GM21447 (cell line): ENCODE data around the gene SIK3.
A peak's percentile ranks its signal among the peaks of the same experiment; 100 is the strongest.

Experiments used
- ATAC-seq: cut with Tn5 transposase; IDR thresholded peaks from one replicate; pipeline ENCODE4 v1.9.1; 2021; ENCODE audit not compliant: unreplicated experiment

The SIK3 gene

DNA sequence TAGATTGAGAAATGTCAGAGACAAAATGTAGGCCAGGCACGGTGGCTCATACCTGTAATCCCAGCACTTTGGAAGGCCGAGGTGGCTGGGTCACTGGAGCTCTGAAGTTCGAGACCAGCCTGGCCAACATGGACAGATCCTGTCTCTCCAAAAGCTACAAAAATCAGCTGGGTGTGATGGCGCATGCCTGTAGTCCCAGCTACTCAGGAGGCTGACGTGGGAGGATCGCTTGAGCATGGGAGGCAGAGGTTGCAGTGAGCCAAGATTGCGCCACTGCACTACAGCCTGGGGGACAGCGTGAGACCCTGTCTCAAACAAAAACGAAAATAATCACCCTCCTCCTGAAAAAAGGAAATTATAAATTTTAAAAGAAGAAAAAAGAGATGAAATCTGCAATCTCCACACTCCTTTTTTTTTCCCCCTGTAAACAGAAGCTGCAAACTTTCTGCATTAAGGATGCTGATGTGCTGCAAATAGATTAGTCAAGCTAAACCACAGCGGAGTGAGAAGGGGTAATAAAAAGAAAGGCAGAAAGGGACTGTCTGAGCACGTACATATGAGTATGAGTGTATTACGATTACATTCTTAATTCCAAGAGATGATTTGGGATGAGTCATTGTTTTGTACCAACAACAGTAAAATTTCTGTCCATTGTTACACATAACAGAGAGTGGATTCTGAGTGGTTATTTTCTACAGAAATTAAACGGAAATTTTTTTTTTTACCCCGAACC lies 87.3 kb downstream of the SIK3 start:
- no peak for ATAC-seq

DNA sequence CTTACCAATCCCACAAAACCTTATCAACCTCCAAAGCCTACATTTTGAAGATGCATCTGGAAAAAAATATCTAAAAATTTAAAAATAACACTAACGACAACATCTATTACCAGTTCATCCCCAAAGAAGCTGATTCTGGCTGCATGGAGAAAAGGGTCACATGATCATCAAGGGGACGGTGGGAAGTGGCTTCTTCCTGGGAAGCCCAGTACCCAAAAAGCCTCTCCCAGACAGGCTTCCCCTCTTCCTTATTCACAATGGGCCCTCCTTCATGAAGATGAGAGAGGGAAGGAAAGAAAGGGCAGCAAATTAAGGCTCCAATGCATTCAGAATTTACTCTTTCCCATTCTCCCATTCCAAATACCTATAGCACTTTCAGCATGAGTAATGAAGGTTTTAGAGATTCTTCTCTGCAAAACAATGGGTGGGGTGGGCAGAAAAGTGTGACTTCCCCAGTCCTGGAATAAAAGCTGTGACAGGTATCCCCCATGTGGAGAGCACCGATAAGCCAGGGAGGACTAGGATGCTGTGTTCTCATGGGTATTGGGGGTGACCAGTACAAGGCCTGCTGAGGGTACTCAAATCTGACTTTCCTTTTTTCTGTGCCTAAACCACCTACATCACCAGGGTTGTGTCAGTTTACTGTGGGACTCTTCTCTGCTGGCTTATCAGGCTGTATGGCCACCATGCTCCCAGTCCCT lies 88.2 kb downstream of the SIK3 start:
- no peak for ATAC-seq

GRCh38 chr11:117005758-117006157 lies 92.5 kb downstream of the SIK3 start:
- no peak for ATAC-seq

GRCh38 chr11:117002639-117003299 lies 95.5 kb downstream of the SIK3 start:
- no peak for ATAC-seq

DNA sequence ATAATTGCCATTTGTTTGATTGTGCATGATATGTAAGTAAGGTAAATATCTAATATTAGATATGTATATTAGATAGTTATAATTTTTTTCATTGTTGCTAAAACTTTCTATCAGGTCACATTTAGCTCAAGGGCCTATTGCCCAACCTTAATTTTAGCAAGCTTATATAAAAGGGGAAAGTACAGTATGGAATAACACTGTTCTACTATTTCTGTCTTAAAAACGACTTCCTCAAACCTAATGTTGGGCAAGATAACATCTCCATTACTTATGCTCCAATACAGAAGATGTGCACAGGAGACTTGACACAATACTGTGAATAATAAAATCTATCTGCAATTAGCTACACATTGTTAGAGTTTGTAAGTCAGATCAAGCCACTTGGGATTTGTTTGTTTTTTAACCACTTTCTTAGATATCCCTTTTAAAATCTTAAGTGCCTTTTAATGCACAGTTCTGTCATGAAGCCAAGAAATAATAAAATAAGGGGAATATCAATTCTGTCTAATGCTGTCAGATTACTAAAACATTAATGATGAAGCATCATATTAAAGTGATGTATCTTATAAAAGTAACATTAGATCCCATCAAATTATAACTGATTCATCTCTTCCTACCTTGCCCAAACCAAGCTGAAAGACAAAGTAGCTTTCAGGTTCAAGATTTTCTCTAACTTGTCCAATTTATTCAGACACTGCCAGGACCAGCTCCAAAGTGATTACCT lies 98.1 kb downstream of the SIK3 start:
- no peak for ATAC-seq

GRCh38 chr11:116997071-116997470 lies 101.2 kb downstream of the SIK3 start:
- no peak for ATAC-seq

GRCh38 chr11:116994195-116994594 lies 104.0 kb downstream of the SIK3 start:
- ATAC-seq = no peak

GRCh38 chr11:116993599-116993998 lies 104.6 kb downstream of the SIK3 start:
- ATAC-seq = no peak

GRCh38 chr11:116991491-116991890 lies 106.7 kb downstream of the SIK3 start:
- no peak for ATAC-seq

- ATAC-seq = no peak
These were observed 107.4 kb downstream of the SIK3 start for GRCh38 chr11:116990811-116991210.

DNA sequence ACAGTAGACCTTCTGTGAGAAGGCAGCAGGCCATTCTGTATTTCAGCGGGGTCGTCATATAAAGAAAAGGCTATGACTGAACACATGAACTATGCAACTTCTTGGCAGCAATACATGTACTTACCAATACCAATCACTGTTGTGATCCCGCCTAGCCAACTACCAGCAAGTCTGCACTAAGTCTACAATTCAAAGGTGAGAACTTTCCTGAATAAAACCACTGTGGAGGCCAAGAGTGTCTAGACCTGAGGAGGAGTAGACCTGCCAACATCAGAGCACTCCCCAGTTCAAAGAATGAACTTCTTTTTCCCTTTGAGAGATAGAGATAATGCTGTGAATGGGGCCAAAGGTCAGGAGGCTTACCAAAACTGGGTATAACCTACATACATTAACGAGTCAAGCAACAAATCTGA lies 108.2 kb downstream of the SIK3 start:
- no peak for ATAC-seq

DNA sequence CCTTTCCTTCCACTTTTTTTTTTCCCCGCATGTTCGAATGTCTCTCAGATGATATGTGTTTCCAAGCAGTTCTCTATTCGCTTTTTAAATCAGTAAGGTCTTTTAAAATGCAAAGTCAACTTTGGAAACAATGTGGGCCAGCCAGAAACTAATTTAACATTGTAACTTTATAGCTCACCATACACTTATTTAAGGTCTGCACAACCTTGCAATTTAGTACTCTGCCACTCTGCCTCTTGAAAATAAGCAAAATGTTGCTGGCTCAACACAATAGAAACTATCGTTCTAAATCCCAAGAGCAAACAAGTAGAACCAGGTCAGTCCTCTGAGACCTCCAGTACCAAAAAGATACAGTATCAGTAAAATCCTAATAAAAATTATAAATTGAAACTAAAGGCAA lies 109.0 kb downstream of the SIK3 start:
- ATAC-seq = no peak

DNA sequence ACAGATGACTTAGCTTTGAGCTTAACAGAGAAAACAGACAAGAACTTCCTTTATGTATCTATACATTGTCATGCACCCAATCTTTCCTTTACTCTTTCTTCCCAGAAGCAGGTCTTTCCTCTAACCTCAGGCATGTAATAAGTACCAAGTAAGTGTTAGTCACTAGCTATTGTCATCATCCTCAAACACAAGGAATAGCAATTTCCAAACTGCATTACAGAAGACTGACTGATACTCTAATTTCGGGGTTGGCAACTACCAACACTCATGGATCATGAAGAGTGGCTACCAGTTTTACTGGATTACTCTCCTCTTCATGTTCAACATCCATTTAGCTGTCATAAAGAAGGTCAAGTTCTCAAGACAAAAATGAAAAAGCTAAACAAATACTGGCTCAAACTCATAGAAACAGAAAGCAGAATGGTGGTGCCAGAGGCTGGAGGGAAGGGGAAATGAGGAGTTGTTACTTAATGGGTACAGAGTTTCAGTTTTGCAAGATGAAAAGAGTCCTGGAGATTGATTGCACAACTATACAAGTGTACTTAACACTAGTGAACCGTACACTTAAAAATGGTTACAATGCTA lies 111.6 kb downstream of the SIK3 start:
- ATAC-seq = peak; percentile 85

- ATAC-seq = no peak
These were observed 113.6 kb downstream of the SIK3 start for GRCh38 chr11:116984589-116984988.

- ATAC-seq = no peak
These were observed 114.0 kb downstream of the SIK3 start for GRCh38 chr11:116984186-116984585.

- no peak for ATAC-seq
These were observed 116.9 kb downstream of the SIK3 start for GRCh38 chr11:116981266-116981885.

DNA sequence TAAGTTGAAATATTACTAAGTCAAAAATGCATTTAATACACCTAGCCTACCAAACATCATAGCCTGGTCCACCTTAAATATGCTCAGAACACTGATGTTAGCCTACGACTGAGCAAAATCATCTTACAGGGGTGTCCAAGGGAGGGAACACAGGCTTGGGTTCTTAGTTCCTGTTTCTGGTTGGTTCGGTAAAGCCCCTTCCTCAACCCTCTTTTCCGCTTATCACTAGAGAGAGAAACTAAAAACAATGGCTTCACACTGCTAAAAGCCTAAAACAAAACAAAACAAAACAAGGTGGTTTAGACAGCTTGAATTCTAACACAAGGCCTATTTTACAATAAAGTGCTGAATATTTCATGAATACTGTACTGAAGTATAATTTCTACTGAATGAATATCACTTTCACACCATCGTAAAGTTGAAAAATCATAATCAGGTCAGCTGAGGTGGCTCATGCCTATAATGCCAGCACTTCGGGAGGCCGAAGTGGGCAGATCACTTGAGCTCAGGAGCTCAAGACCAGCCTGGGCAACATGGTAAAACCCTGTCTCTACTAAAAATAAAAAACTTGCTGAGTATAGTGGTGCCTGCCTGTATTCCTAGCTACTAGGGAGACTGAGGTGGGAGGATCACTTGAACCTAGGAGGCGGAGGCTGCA lies 118.0 kb downstream of the SIK3 start:
- peak; percentile 98 for ATAC-seq

- no peak for ATAC-seq
These were observed 121.2 kb downstream of the SIK3 start for GRCh38 chr11:116976941-116977570.

GRCh38 chr11:116975661-116976060 lies 122.6 kb downstream of the SIK3 start:
- ATAC-seq = no peak

DNA sequence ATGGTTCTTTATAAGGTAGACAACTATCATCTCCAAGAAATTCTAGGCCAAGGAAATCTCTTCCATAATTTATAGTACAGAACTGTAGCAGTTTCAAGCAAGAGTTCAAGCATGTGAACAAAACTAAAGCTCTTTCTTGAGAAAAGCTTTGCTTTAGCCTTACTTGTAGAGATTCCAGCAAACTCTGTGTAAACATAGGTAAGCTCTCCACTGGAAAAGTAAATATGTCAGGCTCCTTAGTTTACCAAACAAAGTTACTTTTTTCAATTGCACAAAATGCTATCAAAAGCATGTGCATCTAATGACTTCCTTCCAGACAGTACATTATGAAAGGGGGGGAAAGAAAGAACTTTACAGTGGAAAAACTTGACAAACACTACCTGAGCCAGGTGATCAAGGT lies 125.0 kb downstream of the SIK3 start:
- ATAC-seq = no peak
